WTC11 (cell line): Measurements from ENCODE around the gene TTC28. TPM values are rescaled to one million over a fixed set of nuclear protein-coding genes. Genes with fewer than 3 reads are reported as not detected.

Source experiments
- ATAC-seq: fragments of 200-7000 bp; cut with Tn5 transposase; 2 replicates; pipeline ENCODE4 v1.10.0; 2021; ENCODE audit warnings: mild to moderate bottlenecking, moderate library complexity
- CTCF ChIA-PET: fragments of 300-600 bp; sonication (Branson Sonifier 250); formaldehyde crosslinking; loops from one replicate; lab custom pipeline; 2021; ENCODE audit warnings: antibody characterized with exemption; lab: Charles Lee
- POLR2A ChIA-PET: fragments of 350-600 bp; sonication (Branson Sonifier 250); formaldehyde crosslinking; loops from one replicate; lab custom pipeline; 2021; ENCODE audit warnings: antibody characterized with exemption; lab: Charles Lee
- DNase-seq: peaks from one replicate; pipeline ENCODE4 v3.0.0; 2021; ENCODE audit warnings: low spot score
- H3K27ac Mint-ChIP-seq: 2 replicates; pipeline ENCODE4 v1.8.0; 2021; ENCODE audit warnings: mixed read lengths
- H3K27me3 Mint-ChIP-seq: 2 replicates; pipeline ENCODE4 v1.8.0; 2021; ENCODE audit warnings: low read depth, mild to moderate bottlenecking, moderate library complexity, mixed read lengths
- H3K36me3 Mint-ChIP-seq: 2 replicates; pipeline ENCODE4 v1.8.0; 2021; ENCODE audit warnings: mixed read lengths
- H3K4me1 Mint-ChIP-seq: 2 replicates; pipeline ENCODE4 v1.8.0; 2022; ENCODE audit warnings: mixed read lengths
- H3K4me3 Mint-ChIP-seq: 2 replicates; pipeline ENCODE4 v1.8.0; 2021; ENCODE audit warnings: mild to moderate bottlenecking, moderate library complexity, mixed read lengths
- H3K9me3 Mint-ChIP-seq: 2 replicates; pipeline ENCODE4 v1.8.0; 2021; ENCODE audit warnings: mixed read lengths
- ATF2 ChIP-seq: sonication (generic); formaldehyde crosslinking; IDR thresholded peaks from 2 replicates; pipeline ENCODE4 v1.8.1; 2022; ENCODE audit warnings: low read depth, missing genetic modification reagents, borderline replicate concordance
- ESRRA ChIP-seq: sonication (generic); formaldehyde crosslinking; IDR thresholded peaks from 2 replicates; pipeline ENCODE4 v1.8.1; 2022; ENCODE audit warnings: mild to moderate bottlenecking, missing genetic modification reagents, borderline replicate concordance
- FOXJ3 ChIP-seq: sonication (generic); formaldehyde crosslinking; IDR thresholded peaks from 2 replicates; pipeline ENCODE4 v1.9.0; 2021; ENCODE audit warnings: missing genetic modification reagents, mild to moderate bottlenecking, borderline replicate concordance
- JAZF1 ChIP-seq: fragments of 250-450 bp; sonication (Bioruptor Pico); IDR thresholded peaks from 2 replicates; pipeline ENCODE4 v1.9.0; 2021; ENCODE audit warnings: moderate library complexity, mild to moderate bottlenecking, inconsistent platforms
- PRRX2 ChIP-seq: fragments of 250-450 bp; sonication (Bioruptor Pico); IDR thresholded peaks from 2 replicates; pipeline ENCODE4 v1.8.0; 2021; ENCODE audit warnings: mild to moderate bottlenecking
- ZNF232 ChIP-seq: sonication (generic); formaldehyde crosslinking; IDR thresholded peaks from 2 replicates; pipeline ENCODE4 v1.8.0; 2022; ENCODE audit warnings: mild to moderate bottlenecking, missing genetic modification reagents
- total RNA-seq: library from RNA; stranded (reverse); gene quantifications from 3 replicates; pipeline ENCODE4 v1.2.3, GENCODE V29; 2021
- TF ChIP-seq, protein P1 (sequence below): sonication (generic); formaldehyde crosslinking; IDR thresholded peaks from 2 replicates; pipeline ENCODE4 v1.8.0; 2023; ENCODE audit warnings: mild to moderate bottlenecking, missing genetic modification reagents
- TF ChIP-seq, protein P2 (sequence below): sonication (generic); formaldehyde crosslinking; conservative IDR thresholded peaks from 2 replicates; pipeline ENCODE4 v1.8.1; 2023; ENCODE audit warnings: mild to moderate bottlenecking, low read depth, missing genetic modification reagents, moderate library complexity
- TF ChIP-seq, protein P3 (sequence below): sonication (generic); formaldehyde crosslinking; IDR thresholded peaks from 2 replicates; pipeline ENCODE4 v1.8.0; 2022; ENCODE audit warnings: mild to moderate bottlenecking, missing genetic modification reagents
- TF ChIP-seq, protein P4 (sequence below): sonication (generic); formaldehyde crosslinking; conservative IDR thresholded peaks from 2 replicates; pipeline ENCODE4 v1.8.1; 2022; ENCODE audit warnings: mild to moderate bottlenecking, missing genetic modification reagents
- TF ChIP-seq, protein P5 (sequence below): sonication (generic); formaldehyde crosslinking; IDR thresholded peaks from 2 replicates; pipeline ENCODE4 v1.8.0; 2023; ENCODE audit warnings: missing genetic modification reagents, mild to moderate bottlenecking, borderline replicate concordance

TTC28 gene
- total RNA-seq, 1 experiment from 2014 or later: 13.0 TPM

DNA sequence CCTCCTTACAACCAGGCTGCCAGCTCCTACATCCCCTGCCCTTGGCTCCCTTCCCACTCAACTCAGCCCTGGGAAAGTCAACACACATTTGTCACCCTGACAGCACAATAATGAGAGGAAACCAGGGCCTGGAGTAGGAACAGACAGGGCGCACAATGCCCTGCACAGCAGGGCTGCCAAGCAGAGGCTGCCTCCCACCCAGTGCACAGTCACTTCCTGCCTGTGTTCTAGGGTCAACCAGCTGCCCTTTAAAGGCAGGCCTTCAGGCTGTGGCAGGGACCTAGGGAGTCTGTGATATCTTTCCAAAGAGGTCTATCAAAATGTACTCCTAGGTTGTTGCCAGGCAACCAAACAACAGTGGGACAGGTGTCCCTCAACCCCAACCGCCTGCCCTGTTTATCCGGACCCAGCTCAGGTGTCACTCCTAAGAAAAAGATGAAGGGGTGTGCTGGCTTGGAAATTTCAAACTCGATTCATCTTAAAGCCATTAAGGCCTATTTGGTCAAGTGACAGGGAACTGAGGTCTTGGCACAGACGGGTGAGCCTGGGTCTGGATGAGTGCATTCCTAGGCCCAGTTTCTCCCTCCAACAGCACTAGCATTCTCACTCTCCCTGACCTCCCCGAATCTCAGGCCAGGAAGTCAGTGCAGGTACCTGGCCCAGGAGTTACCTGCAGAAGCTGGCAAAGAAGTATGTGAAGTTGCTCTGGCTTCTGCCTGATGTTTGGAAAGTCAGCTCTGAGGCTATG, 650.3 kb downstream of the TTC28 start (continued):
- TF ChIP-seq ATF2 (CRISPR knock-in tag): no peak
- no peak for TF ChIP-seq JAZF1 (CRISPR knock-in tag)
- TF ChIP-seq, protein P1, sequence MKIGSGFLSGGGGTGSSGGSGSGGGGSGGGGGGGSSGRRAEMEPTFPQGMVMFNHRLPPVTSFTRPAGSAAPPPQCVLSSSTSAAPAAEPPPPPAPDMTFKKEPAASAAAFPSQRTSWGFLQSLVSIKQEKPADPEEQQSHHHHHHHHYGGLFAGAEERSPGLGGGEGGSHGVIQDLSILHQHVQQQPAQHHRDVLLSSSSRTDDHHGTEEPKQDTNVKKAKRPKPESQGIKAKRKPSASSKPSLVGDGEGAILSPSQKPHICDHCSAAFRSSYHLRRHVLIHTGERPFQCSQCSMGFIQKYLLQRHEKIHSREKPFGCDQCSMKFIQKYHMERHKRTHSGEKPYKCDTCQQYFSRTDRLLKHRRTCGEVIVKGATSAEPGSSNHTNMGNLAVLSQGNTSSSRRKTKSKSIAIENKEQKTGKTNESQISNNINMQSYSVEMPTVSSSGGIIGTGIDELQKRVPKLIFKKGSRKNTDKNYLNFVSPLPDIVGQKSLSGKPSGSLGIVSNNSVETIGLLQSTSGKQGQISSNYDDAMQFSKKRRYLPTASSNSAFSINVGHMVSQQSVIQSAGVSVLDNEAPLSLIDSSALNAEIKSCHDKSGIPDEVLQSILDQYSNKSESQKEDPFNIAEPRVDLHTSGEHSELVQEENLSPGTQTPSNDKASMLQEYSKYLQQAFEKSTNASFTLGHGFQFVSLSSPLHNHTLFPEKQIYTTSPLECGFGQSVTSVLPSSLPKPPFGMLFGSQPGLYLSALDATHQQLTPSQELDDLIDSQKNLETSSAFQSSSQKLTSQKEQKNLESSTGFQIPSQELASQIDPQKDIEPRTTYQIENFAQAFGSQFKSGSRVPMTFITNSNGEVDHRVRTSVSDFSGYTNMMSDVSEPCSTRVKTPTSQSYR (CRISPR knock-in tag): no peak
- no peak for TF ChIP-seq FOXJ3 (CRISPR knock-in tag)
- TF ChIP-seq, protein P2, sequence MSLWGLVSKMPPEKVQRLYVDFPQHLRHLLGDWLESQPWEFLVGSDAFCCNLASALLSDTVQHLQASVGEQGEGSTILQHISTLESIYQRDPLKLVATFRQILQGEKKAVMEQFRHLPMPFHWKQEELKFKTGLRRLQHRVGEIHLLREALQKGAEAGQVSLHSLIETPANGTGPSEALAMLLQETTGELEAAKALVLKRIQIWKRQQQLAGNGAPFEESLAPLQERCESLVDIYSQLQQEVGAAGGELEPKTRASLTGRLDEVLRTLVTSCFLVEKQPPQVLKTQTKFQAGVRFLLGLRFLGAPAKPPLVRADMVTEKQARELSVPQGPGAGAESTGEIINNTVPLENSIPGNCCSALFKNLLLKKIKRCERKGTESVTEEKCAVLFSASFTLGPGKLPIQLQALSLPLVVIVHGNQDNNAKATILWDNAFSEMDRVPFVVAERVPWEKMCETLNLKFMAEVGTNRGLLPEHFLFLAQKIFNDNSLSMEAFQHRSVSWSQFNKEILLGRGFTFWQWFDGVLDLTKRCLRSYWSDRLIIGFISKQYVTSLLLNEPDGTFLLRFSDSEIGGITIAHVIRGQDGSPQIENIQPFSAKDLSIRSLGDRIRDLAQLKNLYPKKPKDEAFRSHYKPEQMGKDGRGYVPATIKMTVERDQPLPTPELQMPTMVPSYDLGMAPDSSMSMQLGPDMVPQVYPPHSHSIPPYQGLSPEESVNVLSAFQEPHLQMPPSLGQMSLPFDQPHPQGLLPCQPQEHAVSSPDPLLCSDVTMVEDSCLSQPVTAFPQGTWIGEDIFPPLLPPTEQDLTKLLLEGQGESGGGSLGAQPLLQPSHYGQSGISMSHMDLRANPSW (CRISPR knock-in tag): no peak
- TF ChIP-seq, protein P3, sequence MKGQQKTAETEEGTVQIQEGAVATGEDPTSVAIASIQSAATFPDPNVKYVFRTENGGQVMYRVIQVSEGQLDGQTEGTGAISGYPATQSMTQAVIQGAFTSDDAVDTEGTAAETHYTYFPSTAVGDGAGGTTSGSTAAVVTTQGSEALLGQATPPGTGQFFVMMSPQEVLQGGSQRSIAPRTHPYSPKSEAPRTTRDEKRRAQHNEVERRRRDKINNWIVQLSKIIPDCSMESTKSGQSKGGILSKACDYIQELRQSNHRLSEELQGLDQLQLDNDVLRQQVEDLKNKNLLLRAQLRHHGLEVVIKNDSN (CRISPR knock-in tag): no peak
- TF ChIP-seq, protein P4, sequence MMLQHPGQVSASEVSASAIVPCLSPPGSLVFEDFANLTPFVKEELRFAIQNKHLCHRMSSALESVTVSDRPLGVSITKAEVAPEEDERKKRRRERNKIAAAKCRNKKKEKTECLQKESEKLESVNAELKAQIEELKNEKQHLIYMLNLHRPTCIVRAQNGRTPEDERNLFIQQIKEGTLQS (CRISPR knock-in tag): no peak

DNA sequence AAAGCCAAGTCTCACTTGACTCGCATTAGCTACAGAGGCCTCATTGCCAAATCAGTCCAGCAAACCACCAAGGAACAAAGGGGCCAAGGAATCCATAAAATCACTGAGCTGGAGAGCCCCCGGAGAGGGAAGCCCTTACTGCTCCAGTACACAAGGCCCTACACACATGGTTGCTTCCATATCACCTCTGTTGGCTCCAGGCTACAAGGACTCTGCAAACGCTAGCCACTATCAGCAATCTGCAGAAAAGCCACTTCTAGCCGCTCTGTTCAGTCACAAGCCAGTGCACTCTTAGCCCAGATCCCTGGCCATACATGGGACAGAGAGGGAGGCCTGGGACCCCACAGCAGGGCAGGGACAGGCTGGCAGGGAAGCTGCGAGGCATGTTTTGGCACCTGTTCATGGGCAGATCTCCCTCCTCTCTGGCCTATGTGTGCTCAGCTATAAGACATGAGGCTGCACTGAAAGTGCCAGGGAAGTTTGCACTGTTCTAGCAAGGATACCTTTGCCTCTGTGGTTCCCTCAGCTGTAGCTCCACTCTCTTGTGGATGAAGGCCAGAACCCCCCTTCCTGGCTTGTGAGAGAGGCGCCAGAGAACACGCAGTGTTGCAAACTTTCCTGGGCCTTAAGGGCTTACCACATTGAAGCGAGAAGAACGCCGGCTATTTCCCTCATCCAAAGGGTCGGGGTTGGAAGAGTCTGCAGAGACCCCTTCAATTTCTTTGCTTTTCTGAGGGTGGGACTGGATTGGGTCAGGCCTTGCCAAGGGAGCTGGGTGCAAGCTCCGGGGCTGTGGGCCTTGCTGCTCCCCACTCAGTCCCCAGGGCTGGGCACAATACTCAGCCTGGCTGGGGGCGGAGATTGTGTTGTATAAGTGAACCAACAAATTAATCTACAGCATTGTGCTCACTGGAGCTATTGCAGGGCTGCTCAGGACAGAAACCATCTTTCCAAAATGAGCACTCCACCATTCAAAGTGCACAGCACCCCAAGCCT, 651.9 kb downstream of the TTC28 start:
- Mint-ChIP-seq H3K27me3 (no peaks in the 10 kb centered on the region), H3K27ac (no peak overlapping the region), H3K4me3 (no peak overlapping the region), H3K4me1 (no peaks in the 10 kb centered on the region), H3K9me3 (no peaks in the 10 kb centered on the region), H3K36me3 (no peaks in the 10 kb centered on the region)
- CTCF ChIA-PET: interaction anchor here (1.0 to 3.1 kb wide), 2 partner anchors 8 to 24 kb away, joined by 3 to 18 read pairs; no protein-coding TSS in a partner anchor
- no peak for ATAC-seq
- TF ChIP-seq ZNF232 (CRISPR knock-in tag): no peak
- no peak for DNase-seq
- POLR2A ChIA-PET: no interaction called here

GRCh38 chr22:28025866-28026575, 653.6 kb downstream of the TTC28 start:
- Mint-ChIP-seq H3K9me3 (no peaks in the 10 kb centered on the region), H3K27me3 (no peaks in the 10 kb centered on the region), H3K4me3 (no peak overlapping the region), H3K36me3 (no peaks in the 10 kb centered on the region), H3K4me1 (no peaks in the 10 kb centered on the region), H3K27ac (no peak overlapping the region)
- CTCF ChIA-PET: no interaction called here
- TF ChIP-seq, protein P5, sequence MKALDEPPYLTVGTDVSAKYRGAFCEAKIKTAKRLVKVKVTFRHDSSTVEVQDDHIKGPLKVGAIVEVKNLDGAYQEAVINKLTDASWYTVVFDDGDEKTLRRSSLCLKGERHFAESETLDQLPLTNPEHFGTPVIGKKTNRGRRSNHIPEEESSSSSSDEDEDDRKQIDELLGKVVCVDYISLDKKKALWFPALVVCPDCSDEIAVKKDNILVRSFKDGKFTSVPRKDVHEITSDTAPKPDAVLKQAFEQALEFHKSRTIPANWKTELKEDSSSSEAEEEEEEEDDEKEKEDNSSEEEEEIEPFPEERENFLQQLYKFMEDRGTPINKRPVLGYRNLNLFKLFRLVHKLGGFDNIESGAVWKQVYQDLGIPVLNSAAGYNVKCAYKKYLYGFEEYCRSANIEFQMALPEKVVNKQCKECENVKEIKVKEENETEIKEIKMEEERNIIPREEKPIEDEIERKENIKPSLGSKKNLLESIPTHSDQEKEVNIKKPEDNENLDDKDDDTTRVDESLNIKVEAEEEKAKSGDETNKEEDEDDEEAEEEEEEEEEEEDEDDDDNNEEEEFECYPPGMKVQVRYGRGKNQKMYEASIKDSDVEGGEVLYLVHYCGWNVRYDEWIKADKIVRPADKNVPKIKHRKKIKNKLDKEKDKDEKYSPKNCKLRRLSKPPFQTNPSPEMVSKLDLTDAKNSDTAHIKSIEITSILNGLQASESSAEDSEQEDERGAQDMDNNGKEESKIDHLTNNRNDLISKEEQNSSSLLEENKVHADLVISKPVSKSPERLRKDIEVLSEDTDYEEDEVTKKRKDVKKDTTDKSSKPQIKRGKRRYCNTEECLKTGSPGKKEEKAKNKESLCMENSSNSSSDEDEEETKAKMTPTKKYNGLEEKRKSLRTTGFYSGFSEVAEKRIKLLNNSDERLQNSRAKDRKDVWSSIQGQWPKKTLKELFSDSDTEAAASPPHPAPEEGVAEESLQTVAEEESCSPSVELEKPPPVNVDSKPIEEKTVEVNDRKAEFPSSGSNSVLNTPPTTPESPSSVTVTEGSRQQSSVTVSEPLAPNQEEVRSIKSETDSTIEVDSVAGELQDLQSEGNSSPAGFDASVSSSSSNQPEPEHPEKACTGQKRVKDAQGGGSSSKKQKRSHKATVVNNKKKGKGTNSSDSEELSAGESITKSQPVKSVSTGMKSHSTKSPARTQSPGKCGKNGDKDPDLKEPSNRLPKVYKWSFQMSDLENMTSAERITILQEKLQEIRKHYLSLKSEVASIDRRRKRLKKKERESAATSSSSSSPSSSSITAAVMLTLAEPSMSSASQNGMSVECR: no peak
- TF ChIP-seq PRRX2 (CRISPR knock-in tag) (no peak), ESRRA (CRISPR knock-in tag) (no peak)
- DNase-seq (no peak), ATAC-seq (no peak)
- POLR2A ChIA-PET: no interaction called here
